Upper lobe of left lung (tissue), 6 donors: Measurements from ENCODE around the gene MACROD2. TPM values are rescaled to one million over a fixed set of nuclear protein-coding genes. Genes with fewer than 3 reads are reported as not detected.
A peak's percentile ranks its signal among the peaks of the same experiment; 100 is the strongest.

ENCODE experiments used
- ATAC-seq, 2 donors: fragments of 200-7000 bp; cut with Tn5 transposase; one replicate each; pipeline ENCODE4 v1.9.1; 2022; ENCODE audit warnings: mild to moderate bottlenecking in 2 of 2, moderate library complexity in 2 of 2; ENCODE audit not compliant: low FRiP score in 2 of 2
- DNase-seq, 2 donors: peaks; one replicate each; pipeline ENCODE4 v3.0.0-alpha.2; 2019 to 2020
- H3K27ac ChIP-seq, 4 donors: fragments of 200-600 bp; sonication (generic); one replicate each; pipeline ENCODE4 v1.5.1; 2016 to 2019
- H3K27me3 ChIP-seq, 4 donors: fragments of 200-600 bp; sonication (generic); one replicate each; pipeline ENCODE4 v1.5.1; 2017 to 2019
- H3K36me3 ChIP-seq, 4 donors: fragments of 200-600 bp; sonication (generic); one replicate each; pipeline ENCODE4 v1.5.1; 2016 to 2019
- H3K4me1 ChIP-seq, 4 donors: fragments of 200-600 bp; sonication (generic); one replicate each; pipeline ENCODE4 v1.5.1; 2018 to 2019
- H3K4me3 ChIP-seq, 4 donors: fragments of 200-600 bp; sonication (generic); one replicate each; pipeline ENCODE4 v1.5.1; 2017 to 2019; ENCODE audit warnings: mild to moderate bottlenecking in 2 of 4, moderate library complexity in 1 of 4
- H3K9me3 ChIP-seq, 4 donors: fragments of 200-600 bp; sonication (generic); one replicate each; pipeline ENCODE4 v1.5.1; 2018 to 2019
- CTCF ChIP-seq, 6 experiments: fragments of 450-650 bp in 4 of 6; fragments of 200-600 bp in 2 of 6; sonication (generic) in 2 of 6; IDR thresholded peaks; one replicate each; pipeline ENCODE4 v1.5.1; 2016 to 2019; ENCODE audit warnings: antibody characterized with exemption in 6 of 6
- EP300 ChIP-seq, 4 donors: sonication (generic); formaldehyde crosslinking; IDR thresholded peaks; one replicate each; pipeline ENCODE4 v1.5.1; 2017; ENCODE audit warnings: antibody characterized with exemption in 4 of 4, control low read depth in 2 of 4
- POLR2A ChIP-seq, 4 donors: fragments of 450-650 bp; IDR thresholded peaks; one replicate each; pipeline ENCODE4 v1.5.1; 2016 to 2017; ENCODE audit warnings: antibody characterized with exemption in 4 of 4, mild to moderate bottlenecking in 2 of 4
- POLR2AphosphoS5 ChIP-seq, 2 donors: sonication (generic); formaldehyde crosslinking; IDR thresholded peaks; one replicate each; pipeline ENCODE4 v1.5.1; 2017; ENCODE audit warnings: antibody characterized with exemption in 2 of 2
- WGBS, 2 donors: methylation state at CpG; one replicate each; pipeline ENCODE4 v1.1.5; 2017 to 2018; 5-methylcytosine and 5-hydroxymethylcytosine counted together
- total RNA-seq, 6 donors: library from RNA; depleted of rRNA in 4 of 6; stranded (reverse); fragments of >200 nt in 4 of 6; gene quantifications; one replicate each; pipeline versions ENCODE4 v1.1.0 to v1.2.1, GENCODE V29; 2016 to 2021
- donor health status: DM: no; HTN: no; CAD: no; lungs with moderate emphysema.
- donor health status: DM: no; HTN: yes; CAD: no; lungs with severe emphysema.

Gene MACROD2
- total RNA-seq, 6 donors from 2014 or later, result 20.7 to 84.3 (median 36.3) TPM

GRCh38 chr20:14553774-14554534, 558.6 kb downstream of the MACROD2 start:
- Histone ChIP-seq H3K27ac (no peak overlapping the region), H3K4me1 (no peaks in the 10 kb centered on the region), H3K27me3 (no peaks in the 10 kb centered on the region), H3K4me3 (no peak overlapping the region), H3K36me3 (no peaks in the 10 kb centered on the region), H3K9me3 (no peaks in the 10 kb centered on the region)
- TF ChIP-seq EP300 (IDR thresholded peaks at IDR 0.05), result no peak
- no peak for TF ChIP-seq CTCF (IDR thresholded peaks at IDR 0.05)
- no peak for TF ChIP-seq POLR2AphosphoS5 (IDR thresholded peaks at IDR 0.05)
- no peak for TF ChIP-seq POLR2A (IDR thresholded peaks at IDR 0.05)
- ATAC-seq, result peak in 1 of 2 donors; percentile 93
- no peak for DNase-seq
- WGBS, 2 donors, result 58% methylated on average over 6 of the region's 6 CpGs

GRCh38 chr20:14555676-14556075, 560.4 kb downstream of the MACROD2 start:
- no peak overlapping the region for H3K27ac ChIP-seq
- no peaks in the 10 kb centered on the region for H3K27me3 ChIP-seq
- TF ChIP-seq CTCF (IDR thresholded peaks at IDR 0.05) (no peak), POLR2A (IDR thresholded peaks at IDR 0.05) (no peak), POLR2AphosphoS5 (IDR thresholded peaks at IDR 0.05) (no peak), EP300 (IDR thresholded peaks at IDR 0.05) (no peak)
- H3K4me1 ChIP-seq, result no peaks in the 10 kb centered on the region
- H3K36me3 ChIP-seq, result no peaks in the 10 kb centered on the region
- DNase-seq, result no peak
- no peak for ATAC-seq
- WGBS, 2 donors, result 81 to 86% methylated on average over 3 of the region's 3 CpGs
- H3K9me3 ChIP-seq, result no peaks in the 10 kb centered on the region
- H3K4me3 ChIP-seq, result no peak overlapping the region

GRCh38 chr20:14556206-14556605, 560.9 kb downstream of the MACROD2 start:
- TF ChIP-seq CTCF (IDR thresholded peaks at IDR 0.05) (no peak), POLR2AphosphoS5 (IDR thresholded peaks at IDR 0.05) (no peak), POLR2A (IDR thresholded peaks at IDR 0.05) (no peak), EP300 (IDR thresholded peaks at IDR 0.05) (no peak)
- no peak for DNase-seq
- Histone ChIP-seq H3K9me3 (no peaks in the 10 kb centered on the region), H3K27ac (no peak overlapping the region), H3K4me3 (no peak overlapping the region), H3K4me1 (no peaks in the 10 kb centered on the region), H3K36me3 (no peaks in the 10 kb centered on the region), H3K27me3 (no peaks in the 10 kb centered on the region)
- ATAC-seq, result no peak
- WGBS, 2 donors, result 80 to 87% methylated on average over 2 of the region's 2 CpGs

GRCh38 chr20:14559612-14560011, 564.3 kb downstream of the MACROD2 start:
- 87 to 92% methylated on average over 1 of the region's 1 CpG for WGBS, 2 donors
- Histone ChIP-seq H3K9me3 (no peaks in the 10 kb centered on the region), H3K4me1 (no peaks in the 10 kb centered on the region), H3K36me3 (no peaks in the 10 kb centered on the region), H3K27ac (no peak overlapping the region), H3K4me3 (no peak overlapping the region), H3K27me3 (no peaks in the 10 kb centered on the region)
- DNase-seq, result no peak
- no peak for TF ChIP-seq CTCF (IDR thresholded peaks at IDR 0.05)
- TF ChIP-seq EP300 (IDR thresholded peaks at IDR 0.05), result no peak
- no peak for TF ChIP-seq POLR2AphosphoS5 (IDR thresholded peaks at IDR 0.05)
- TF ChIP-seq POLR2A (IDR thresholded peaks at IDR 0.05), result no peak
- no peak for ATAC-seq

- Histone ChIP-seq H3K27me3 (no peaks in the 10 kb centered on the region), H3K36me3 (no peaks in the 10 kb centered on the region), H3K27ac (no peak overlapping the region), H3K4me1 (no peaks in the 10 kb centered on the region), H3K9me3 (no peaks in the 10 kb centered on the region), H3K4me3 (no peak overlapping the region)
- no peak for TF ChIP-seq EP300 (IDR thresholded peaks at IDR 0.05)
- no peak for TF ChIP-seq CTCF (IDR thresholded peaks at IDR 0.05)
- TF ChIP-seq POLR2AphosphoS5 (IDR thresholded peaks at IDR 0.05), result no peak
- TF ChIP-seq POLR2A (IDR thresholded peaks at IDR 0.05), result no peak
- WGBS, 2 donors, result 73 to 76% methylated on average over 6 of the region's 6 CpGs
- ATAC-seq (peak in 1 of 2 donors; percentile 36), DNase-seq (no peak)
Measured at GRCh38 chr20:14561741-14562221, 566.5 kb downstream of the MACROD2 start.
